Prostate gland (tissue), 2 donors: ENCODE measurements around the gene UGT1A6.

Experiments
- CTCF ChIP-seq, 4 experiments: fragments of 200-600 bp in 2 of 4; fragments of 450-650 bp in 2 of 4; sonication (generic) in 2 of 4; IDR thresholded peaks; 1 replicate in 3 of 4; 2 replicates in 1 of 4; pipeline ENCODE4 v1.5.1; 2016 to 2019; ENCODE audit warnings: antibody characterized with exemption in 4 of 4, mild to moderate bottlenecking in 2 of 4, moderate library complexity in 2 of 4
- POLR2AphosphoS5 ChIP-seq: sonication (generic); formaldehyde crosslinking; IDR thresholded peaks from one replicate; pipeline ENCODE4 v1.6.1; 2017; ENCODE audit warnings: antibody characterized with exemption

- TF ChIP-seq POLR2AphosphoS5 (no peak), CTCF (IDR thresholded peaks at IDR 0.05) (no peak)
These were observed 16.3 kb downstream of the UGT1A6 start for GRCh38 chr2:233708942-233709341.
